ENCODE data around the gene BBC3. TPM values are rescaled to one million over a fixed set of nuclear protein-coding genes. Genes with fewer than 3 reads are reported as not detected.

Gene BBC3
- total RNA-seq, 1 donor from 2014 or later = 19.1 TPM

DNA sequence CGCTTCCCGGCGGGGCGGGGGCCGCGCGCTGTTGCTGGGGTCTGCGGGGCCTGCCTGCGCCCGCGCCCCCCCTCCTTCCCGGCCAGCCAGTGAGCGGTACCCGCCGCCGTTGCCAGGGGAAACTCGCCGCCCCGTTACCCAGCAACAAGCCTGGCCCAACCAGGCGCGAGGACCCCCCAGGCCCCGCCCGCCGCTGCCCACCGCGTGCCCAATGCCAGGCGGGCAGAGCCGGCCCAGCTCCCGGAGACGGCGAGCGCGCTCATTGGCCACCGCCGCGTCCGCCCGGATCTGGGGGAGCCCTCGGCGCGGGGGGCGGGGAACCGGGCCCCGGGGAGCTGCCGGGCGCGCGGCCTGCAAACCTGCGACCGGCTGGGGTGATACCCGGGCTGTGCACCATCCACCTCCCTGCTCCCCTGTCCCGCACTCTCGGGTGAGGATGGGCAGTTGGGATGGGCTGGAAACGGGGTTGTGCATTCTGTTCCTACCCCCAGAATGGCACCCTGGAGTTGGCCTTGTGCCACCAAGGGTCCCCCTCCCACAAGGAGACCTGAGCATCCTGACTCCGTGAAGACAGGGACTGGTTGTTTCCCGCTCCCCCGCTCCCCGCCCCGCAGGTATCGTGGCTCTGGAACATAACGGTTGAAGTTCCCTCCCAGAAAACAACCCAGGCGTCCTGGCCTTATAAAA lies 8.8 kb upstream of the BBC3 start:
- TF ChIP-seq, protein P1, sequence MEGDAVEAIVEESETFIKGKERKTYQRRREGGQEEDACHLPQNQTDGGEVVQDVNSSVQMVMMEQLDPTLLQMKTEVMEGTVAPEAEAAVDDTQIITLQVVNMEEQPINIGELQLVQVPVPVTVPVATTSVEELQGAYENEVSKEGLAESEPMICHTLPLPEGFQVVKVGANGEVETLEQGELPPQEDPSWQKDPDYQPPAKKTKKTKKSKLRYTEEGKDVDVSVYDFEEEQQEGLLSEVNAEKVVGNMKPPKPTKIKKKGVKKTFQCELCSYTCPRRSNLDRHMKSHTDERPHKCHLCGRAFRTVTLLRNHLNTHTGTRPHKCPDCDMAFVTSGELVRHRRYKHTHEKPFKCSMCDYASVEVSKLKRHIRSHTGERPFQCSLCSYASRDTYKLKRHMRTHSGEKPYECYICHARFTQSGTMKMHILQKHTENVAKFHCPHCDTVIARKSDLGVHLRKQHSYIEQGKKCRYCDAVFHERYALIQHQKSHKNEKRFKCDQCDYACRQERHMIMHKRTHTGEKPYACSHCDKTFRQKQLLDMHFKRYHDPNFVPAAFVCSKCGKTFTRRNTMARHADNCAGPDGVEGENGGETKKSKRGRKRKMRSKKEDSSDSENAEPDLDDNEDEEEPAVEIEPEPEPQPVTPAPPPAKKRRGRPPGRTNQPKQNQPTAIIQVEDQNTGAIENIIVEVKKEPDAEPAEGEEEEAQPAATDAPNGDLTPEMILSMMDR (IDR thresholded peaks at IDR 0.05; ENCODE audit: unreplicated experiment) = no peak
- H3K4me1 Mint-ChIP-seq = peaks cover 16% of the 10 kb centered on the region
- H3K4me3 Mint-ChIP-seq = peak overlapping the region; percentile 49
- no peaks in the 10 kb centered on the region for H3K9me3 Mint-ChIP-seq
- peaks cover 3% of the 10 kb centered on the region for H3K27me3 Mint-ChIP-seq (ENCODE audit: low read depth)
- H3K27ac Mint-ChIP-seq = no peak overlapping the region
- DNase-seq (ENCODE audit: low spot score in 2 of 2, unreplicated experiment in 2 of 2) = peak in 1 of 2 experiments; percentile 62
- no peaks in the 10 kb centered on the region for H3K36me3 Mint-ChIP-seq

- DNase-seq (ENCODE audit: low spot score in 2 of 2, unreplicated experiment in 2 of 2) = no peak
- Mint-ChIP-seq H3K4me1 (peaks cover 16% of the 10 kb centered on the region), H3K36me3 (no peaks in the 10 kb centered on the region), H3K27ac (peak overlapping the region; percentile 59), H3K27me3 (ENCODE audit: low read depth) (peaks cover 3% of the 10 kb centered on the region), H3K4me3 (peak overlapping the region; percentile 67), H3K9me3 (no peaks in the 10 kb centered on the region)
- TF ChIP-seq, protein P1 (IDR thresholded peaks at IDR 0.05; ENCODE audit: unreplicated experiment) = no peak
These were observed 8.2 kb upstream of the BBC3 start for GRCh38 chr19:47239152-47239551.

DNA sequence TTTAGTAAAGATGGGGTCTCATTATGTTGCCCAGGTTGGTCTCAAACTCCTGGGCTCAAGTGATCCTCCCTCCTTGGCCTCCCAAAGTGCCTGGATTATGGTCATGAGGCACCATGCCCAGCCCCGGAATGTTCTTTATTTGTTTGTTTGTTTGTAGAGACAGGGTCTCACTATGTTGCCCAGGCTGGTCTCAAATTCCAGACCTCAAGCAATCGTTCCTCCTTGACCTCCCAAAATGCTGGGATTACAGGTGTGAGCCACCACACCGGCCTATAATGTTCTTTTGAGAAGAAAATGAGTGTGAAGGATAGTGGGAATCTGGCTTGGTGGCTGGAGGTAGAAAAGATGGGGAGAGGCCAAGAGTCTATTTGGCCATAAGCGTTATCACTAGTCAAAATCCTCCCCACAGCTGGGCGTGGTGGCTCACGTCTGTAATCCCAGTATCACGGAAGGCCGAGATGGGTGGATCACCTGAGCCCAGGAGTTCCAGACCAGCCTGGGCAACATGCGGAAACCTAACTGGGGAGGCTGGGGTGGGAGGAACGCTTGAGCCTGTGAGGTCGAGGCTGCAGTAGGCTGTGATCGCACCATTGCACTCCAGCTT lies 5.2 kb upstream of the BBC3 start:
- TF ChIP-seq, protein P1 (IDR thresholded peaks at IDR 0.05; ENCODE audit: unreplicated experiment) = no peak
- H3K27me3 Mint-ChIP-seq (ENCODE audit: low read depth) = peaks cover 3% of the 10 kb centered on the region
- H3K36me3 Mint-ChIP-seq = no peaks in the 10 kb centered on the region
- H3K9me3 Mint-ChIP-seq = no peaks in the 10 kb centered on the region
- no peak for DNase-seq (ENCODE audit: low spot score in 2 of 2, unreplicated experiment in 2 of 2)
- H3K27ac Mint-ChIP-seq = no peak overlapping the region
- H3K4me1 Mint-ChIP-seq = peaks cover 24% of the 10 kb centered on the region
- no peak overlapping the region for H3K4me3 Mint-ChIP-seq

DNA sequence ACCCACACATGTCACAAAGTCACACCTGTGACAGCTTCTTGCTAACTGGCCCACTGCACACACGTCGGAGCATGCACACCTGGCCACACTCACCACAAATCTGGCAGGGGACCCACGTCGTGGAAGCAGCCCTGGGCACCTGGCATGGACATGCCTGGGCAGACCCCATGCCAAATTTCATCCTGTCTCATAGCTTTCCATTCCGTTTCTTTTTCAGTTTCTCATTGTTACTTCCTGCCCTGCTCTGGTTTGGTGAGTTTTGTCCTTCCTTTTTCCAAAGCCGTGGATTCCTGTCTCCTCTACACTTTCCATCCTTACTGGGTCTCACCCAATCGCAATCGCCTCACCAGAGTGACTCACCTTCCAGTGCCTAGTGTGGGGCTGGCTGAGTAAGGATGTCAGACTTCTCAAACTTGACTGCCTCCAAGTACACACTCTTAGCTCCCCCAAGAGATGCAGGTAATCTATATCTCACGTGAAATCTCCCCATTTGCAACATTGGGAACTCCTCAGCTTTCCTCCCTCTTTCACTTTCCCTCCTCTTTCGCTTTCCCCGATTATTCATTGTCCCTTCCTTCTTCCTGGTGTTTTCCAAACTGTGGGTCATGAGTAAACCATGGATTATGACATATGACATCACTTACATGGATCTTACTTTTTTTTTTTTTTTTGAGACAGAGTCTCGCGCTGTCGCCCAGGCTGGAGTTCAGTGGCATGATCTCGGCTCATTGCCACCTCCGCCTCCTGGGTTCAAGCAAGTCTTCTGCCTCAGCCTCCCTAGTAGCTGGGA lies 1.6 kb upstream of the BBC3 start:
- Mint-ChIP-seq H3K4me3 (peak overlapping the region; percentile 64), H3K27ac (peak overlapping the region; percentile 95), H3K4me1 (peaks cover 17% of the 10 kb centered on the region), H3K27me3 (ENCODE audit: low read depth) (no peaks in the 10 kb centered on the region), H3K36me3 (no peaks in the 10 kb centered on the region), H3K9me3 (no peaks in the 10 kb centered on the region)
- TF ChIP-seq, protein P1 (IDR thresholded peaks at IDR 0.05; ENCODE audit: unreplicated experiment) = no peak
- no peak for DNase-seq (ENCODE audit: low spot score in 2 of 2, unreplicated experiment in 2 of 2)

DNA sequence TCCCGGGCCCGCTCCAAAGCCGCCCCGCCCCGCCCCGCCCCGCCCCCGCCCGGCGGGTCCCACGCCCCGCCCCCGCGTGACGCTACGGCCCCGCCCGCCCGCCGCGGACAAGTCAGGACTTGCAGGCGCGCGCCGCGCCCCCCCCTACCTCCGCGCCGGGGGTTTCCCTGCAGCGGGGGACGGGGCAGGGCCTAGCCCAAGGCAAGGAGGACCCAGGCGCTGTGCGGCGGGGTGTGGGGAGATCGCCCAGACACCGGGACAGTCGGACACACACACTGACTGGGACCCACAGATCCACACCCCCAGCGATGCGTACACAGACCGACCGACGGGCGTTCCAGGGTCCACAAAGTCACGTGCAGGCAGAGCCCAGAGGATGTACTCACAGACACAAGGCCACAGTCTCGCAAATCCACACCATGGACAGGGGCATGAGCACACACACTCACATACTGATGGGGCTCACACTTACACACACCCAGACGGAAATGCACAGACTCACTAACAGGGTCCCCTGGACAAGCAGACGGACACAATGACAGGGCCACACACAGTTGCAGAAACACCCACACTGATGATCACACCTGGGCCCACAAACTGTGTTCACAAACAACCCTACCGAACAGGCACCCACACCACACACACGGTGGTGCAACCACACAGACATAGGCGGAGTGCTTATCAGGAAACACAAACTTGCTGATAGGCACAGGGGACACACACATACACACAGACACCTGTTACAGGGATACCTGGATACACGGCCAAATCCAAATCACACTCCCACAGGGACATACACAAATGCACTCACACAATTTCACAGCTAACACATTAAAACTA lies 436 bp upstream of the BBC3 start:
- Mint-ChIP-seq H3K36me3 (no peaks in the 10 kb centered on the region), H3K4me3 (peak overlapping the region; percentile 64), H3K9me3 (no peaks in the 10 kb centered on the region), H3K27ac (peak overlapping the region; percentile 95), H3K27me3 (ENCODE audit: low read depth) (no peaks in the 10 kb centered on the region), H3K4me1 (peaks cover 26% of the 10 kb centered on the region)
- peak; percentile 88 to 91 for DNase-seq (ENCODE audit: low spot score in 2 of 2, unreplicated experiment in 2 of 2)
- TF ChIP-seq, protein P1 (IDR thresholded peaks at IDR 0.05; ENCODE audit: unreplicated experiment) = no peak

All from mesothelial cell of epicardium (in vitro differentiated cells).